ENCODE results near the gene PRKN.

The PRKN gene

GRCh38 chr6:162369091-162369490 is 358.5 kb downstream of the PRKN start:
- TF ChIP-seq CTCF (IDR thresholded peaks at IDR 0.05; ENCODE audit: low read depth, low read length), result no peak
- H3K4me3 ChIP-seq (ENCODE audit: low read depth, low read length), result no peak overlapping the region

GRCh38 chr6:162364488-162364887 is 363.1 kb downstream of the PRKN start:
- no peak for TF ChIP-seq CTCF (IDR thresholded peaks at IDR 0.05; ENCODE audit: low read depth, low read length)
- no peak overlapping the region for H3K4me3 ChIP-seq (ENCODE audit: low read depth, low read length)

GRCh38 chr6:162363757-162364156 is 363.8 kb downstream of the PRKN start:
- TF ChIP-seq CTCF (IDR thresholded peaks at IDR 0.05; ENCODE audit: low read depth, low read length), result no peak

GRCh38 chr6:162360901-162361567 is 366.5 kb downstream of the PRKN start:
- H3K4me3 ChIP-seq (ENCODE audit: low read depth, low read length), result no peak overlapping the region
- TF ChIP-seq CTCF (IDR thresholded peaks at IDR 0.05; ENCODE audit: low read depth, low read length), result no peak

More at GRCh38 chr6:162363757-162364156, 363.8 kb downstream of the PRKN start:
- no peak overlapping the region for H3K4me3 ChIP-seq (ENCODE audit: low read depth, low read length)

- TF ChIP-seq CTCF (IDR thresholded peaks at IDR 0.05; ENCODE audit: low read depth, low read length), result no peak
- H3K4me3 ChIP-seq (ENCODE audit: low read depth, low read length), result no peak overlapping the region
Observed at GRCh38 chr6:162358625-162359024, 368.9 kb downstream of the PRKN start.

GRCh38 chr6:162345051-162345511 is 382.5 kb downstream of the PRKN start:
- H3K4me3 ChIP-seq (ENCODE audit: low read depth, low read length), result no peak overlapping the region

More at GRCh38 chr6:162345051-162345511, 382.5 kb downstream of the PRKN start:
- no peak for TF ChIP-seq CTCF (IDR thresholded peaks at IDR 0.05; ENCODE audit: low read depth, low read length)

Data from WI38 (cell line).